Urinary bladder (tissue), 4 donors: ENCODE results near the gene PELI2. TPM values are rescaled to one million over a fixed set of nuclear protein-coding genes. Genes with fewer than 3 reads are reported as not detected.

Experiments
- DNase-seq: peaks from one replicate; pipeline ENCODE4 v3.0.0-alpha.2; 2015; ENCODE audit errors: extremely low spot score
- H3K27ac ChIP-seq: one replicate; pipeline ENCODE4 v1.5.1; 2013; ENCODE audit warnings: low read depth, mild to moderate bottlenecking, moderate library complexity
- H3K36me3 ChIP-seq: one replicate; pipeline ENCODE4 v1.6.1; 2013; ENCODE audit warnings: mild to moderate bottlenecking, moderate library complexity; ENCODE audit not compliant: insufficient read depth
- H3K4me1 ChIP-seq: one replicate; pipeline ENCODE4 v1.6.1; 2013; ENCODE audit warnings: mild to moderate bottlenecking, moderate library complexity; ENCODE audit not compliant: insufficient read depth
- H3K4me3 ChIP-seq: one replicate; pipeline ENCODE4 v1.5.1; 2013; ENCODE audit warnings: low read depth, low read length
- WGBS: extraction: QIAGEN DNeasy Blood & Tissue Kit; methylation state at CpG from one replicate; pipeline ENCODE4 v1.1.7; 2013; 5-methylcytosine and 5-hydroxymethylcytosine counted together
- polyA plus RNA-seq: library from polyadenylated mRNA; stranded (reverse); fragments of 200-250 nt; gene quantifications from one replicate; pipeline ENCODE4 v1.2.3, GENCODE V29; 2013
- total RNA-seq: library from RNA; depleted of rRNA; stranded (reverse); fragments of >200 nt; gene quantifications from one replicate; pipeline ENCODE4 v1.2.3, GENCODE V29; 2014
- donor health status: healthy with polysubstance abuse.
- donor health status: healthy.

The PELI2 gene
- total and polyA plus RNA-seq, 2 donors = 10.6 to 15.9 TPM

DNA sequence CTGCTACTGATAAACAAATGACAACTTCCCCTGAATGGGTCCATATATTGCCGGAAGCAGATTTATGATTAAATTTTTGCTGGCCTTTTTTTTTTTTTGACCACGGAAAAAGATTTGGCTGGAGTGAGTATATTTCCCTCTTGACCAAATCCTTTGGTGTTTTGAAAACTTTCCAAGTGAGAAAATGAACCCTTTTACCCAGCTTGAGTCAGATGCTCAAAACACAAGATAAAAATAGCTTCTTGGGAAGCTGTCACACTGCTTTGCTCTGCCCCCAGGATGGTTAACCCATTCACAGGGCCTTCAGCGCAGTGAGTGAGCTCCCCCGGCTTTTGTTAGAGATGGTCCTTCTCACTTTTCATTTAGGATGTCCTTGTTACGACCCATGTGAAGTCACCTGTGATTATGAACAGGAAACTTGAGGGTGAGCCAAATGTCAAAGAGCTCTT, 224.3 kb downstream of the PELI2 start:
- H3K4me1 ChIP-seq = no peaks in the 10 kb centered on the region
- no peak for DNase-seq
- H3K36me3 ChIP-seq = no peaks in the 10 kb centered on the region
- WGBS = 28% methylated on average over 5 of the region's 5 CpGs
- H3K27ac ChIP-seq = no peak overlapping the region
- no peak overlapping the region for H3K4me3 ChIP-seq

- H3K4me1 ChIP-seq = no peaks in the 10 kb centered on the region
- H3K4me3 ChIP-seq = no peak overlapping the region
- DNase-seq = no peak
- no peaks in the 10 kb centered on the region for H3K36me3 ChIP-seq
- 38% methylated on average over 1 of the region's 1 CpG for WGBS
- H3K27ac ChIP-seq = no peak overlapping the region
Measured at GRCh38 chr14:56349960-56350359, 231.7 kb downstream of the PELI2 start.
